ENCODE measurements around the gene EIF4B.

The EIF4B gene

GRCh38 chr12:52969828-52970569 is 36.3 kb upstream of the EIF4B start:
- DNase-seq (ENCODE audit: low read depth) = no peak
- no peak overlapping the region for H3K4me3 ChIP-seq (ENCODE audit: control insufficient read depth, low read depth, low read length)
- no peak for TF ChIP-seq CTCF (conservative IDR thresholded peaks at IDR 0.05; ENCODE audit: control insufficient read depth, insufficient read depth, low read depth, low read length)

- no peak overlapping the region for H3K4me3 ChIP-seq (ENCODE audit: control insufficient read depth, low read depth, low read length)
- no peak for TF ChIP-seq CTCF (conservative IDR thresholded peaks at IDR 0.05; ENCODE audit: control insufficient read depth, insufficient read depth, low read depth, low read length)
- peak; percentile 45 for DNase-seq (ENCODE audit: low read depth)
Observed at GRCh38 chr12:52971679-52972329, 34.5 kb upstream of the EIF4B start.

- no peak overlapping the region for H3K4me3 ChIP-seq (ENCODE audit: control insufficient read depth, low read depth, low read length)
- TF ChIP-seq CTCF (conservative IDR thresholded peaks at IDR 0.05; ENCODE audit: control insufficient read depth, insufficient read depth, low read depth, low read length) = no peak
- DNase-seq (ENCODE audit: low read depth) = no peak
Observed at GRCh38 chr12:52975204-52975603, 31.1 kb upstream of the EIF4B start.

- no peak for DNase-seq (ENCODE audit: low read depth)
- no peak for TF ChIP-seq CTCF (conservative IDR thresholded peaks at IDR 0.05; ENCODE audit: control insufficient read depth, insufficient read depth, low read depth, low read length)
- no peak overlapping the region for H3K4me3 ChIP-seq (ENCODE audit: control insufficient read depth, low read depth, low read length)
Observed at GRCh38 chr12:52975820-52976573, 30.3 kb upstream of the EIF4B start.

GRCh38 chr12:52976574-52977071 is 29.6 kb upstream of the EIF4B start:
- H3K4me3 ChIP-seq (ENCODE audit: control insufficient read depth, low read depth, low read length) = no peak overlapping the region
- no peak for TF ChIP-seq CTCF (conservative IDR thresholded peaks at IDR 0.05; ENCODE audit: control insufficient read depth, insufficient read depth, low read depth, low read length)
- DNase-seq (ENCODE audit: low read depth) = no peak

GRCh38 chr12:52977170-52977569 is 29.1 kb upstream of the EIF4B start:
- TF ChIP-seq CTCF (conservative IDR thresholded peaks at IDR 0.05; ENCODE audit: control insufficient read depth, insufficient read depth, low read depth, low read length) = no peak
- DNase-seq (ENCODE audit: low read depth) = no peak
- H3K4me3 ChIP-seq (ENCODE audit: control insufficient read depth, low read depth, low read length) = no peak overlapping the region
